22Rv1 (cell line): Measurements from ENCODE around the gene FTCD.

Source experiments
- ZFX ChIP-seq: fragments of 450-650 bp; IDR thresholded peaks from 2 replicates; pipeline ENCODE4 v1.6.1; 2017; ENCODE audit warnings: antibody characterized with exemption, borderline replicate concordance
- TF ChIP-seq, protein P1 (sequence below): fragments of 450-650 bp; IDR thresholded peaks from 2 replicates; pipeline ENCODE4 v1.5.1; 2017; ENCODE audit warnings: mild to moderate bottlenecking

DNA sequence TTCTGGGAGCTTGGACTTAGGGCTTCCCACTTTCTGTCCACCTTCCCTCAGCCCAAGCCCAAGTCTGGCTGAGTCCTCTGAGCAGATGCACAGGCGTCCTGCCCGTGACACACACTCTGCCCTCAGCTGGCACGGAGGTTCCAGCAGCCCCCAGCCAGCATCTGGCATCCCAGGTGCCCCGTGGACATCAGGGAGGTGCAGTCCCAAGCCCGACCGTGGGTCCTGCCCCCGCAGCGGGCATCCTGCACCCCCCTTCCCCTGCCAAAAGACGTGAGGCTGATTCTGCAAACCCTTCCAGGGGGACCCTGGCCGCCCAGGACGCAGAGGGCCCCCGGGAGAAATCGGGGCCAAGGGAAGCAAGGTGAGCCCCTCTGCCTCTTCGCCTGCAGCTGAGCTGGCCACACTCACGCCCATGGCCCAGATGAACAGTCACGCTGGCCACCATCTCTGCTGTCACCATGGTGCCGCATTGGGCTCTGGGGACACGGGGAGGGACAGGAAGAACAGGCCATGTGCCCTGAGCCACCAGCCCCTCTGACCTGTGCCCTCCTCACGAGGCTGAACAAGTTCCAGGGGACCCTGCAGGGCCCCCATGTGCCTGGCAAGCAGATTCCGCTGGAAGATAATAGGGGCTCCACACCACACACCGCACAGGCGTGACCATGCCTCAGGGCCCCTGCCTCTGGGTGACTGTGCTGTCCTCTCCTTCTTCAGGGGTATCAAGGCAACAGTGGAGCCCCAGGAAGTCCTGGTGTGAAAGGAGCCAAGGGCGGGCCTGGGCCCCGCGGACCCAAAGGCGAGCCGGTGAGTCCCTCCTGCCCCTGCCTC, 36.8 kb downstream of the FTCD start:
- TF ChIP-seq, protein P1, sequence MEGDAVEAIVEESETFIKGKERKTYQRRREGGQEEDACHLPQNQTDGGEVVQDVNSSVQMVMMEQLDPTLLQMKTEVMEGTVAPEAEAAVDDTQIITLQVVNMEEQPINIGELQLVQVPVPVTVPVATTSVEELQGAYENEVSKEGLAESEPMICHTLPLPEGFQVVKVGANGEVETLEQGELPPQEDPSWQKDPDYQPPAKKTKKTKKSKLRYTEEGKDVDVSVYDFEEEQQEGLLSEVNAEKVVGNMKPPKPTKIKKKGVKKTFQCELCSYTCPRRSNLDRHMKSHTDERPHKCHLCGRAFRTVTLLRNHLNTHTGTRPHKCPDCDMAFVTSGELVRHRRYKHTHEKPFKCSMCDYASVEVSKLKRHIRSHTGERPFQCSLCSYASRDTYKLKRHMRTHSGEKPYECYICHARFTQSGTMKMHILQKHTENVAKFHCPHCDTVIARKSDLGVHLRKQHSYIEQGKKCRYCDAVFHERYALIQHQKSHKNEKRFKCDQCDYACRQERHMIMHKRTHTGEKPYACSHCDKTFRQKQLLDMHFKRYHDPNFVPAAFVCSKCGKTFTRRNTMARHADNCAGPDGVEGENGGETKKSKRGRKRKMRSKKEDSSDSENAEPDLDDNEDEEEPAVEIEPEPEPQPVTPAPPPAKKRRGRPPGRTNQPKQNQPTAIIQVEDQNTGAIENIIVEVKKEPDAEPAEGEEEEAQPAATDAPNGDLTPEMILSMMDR: no peak
- no peak for TF ChIP-seq ZFX
